ENCODE results near the gene RAG1.

The RAG1 gene

GRCh38 chr11:36567694-36568093 is at the start of gene RAG1:
RAG1 (plus strand) TSS chr11:36568007; CDS start chr11:36573305, 5,298 bp downstream.
- DNase-seq, result no peak

GRCh38 chr11:36530840-36531239 is 37.0 kb upstream of the RAG1 start:
- DNase-seq, result no peak

GRCh38 chr11:36532941-36533601 is 34.7 kb upstream of the RAG1 start:
- DNase-seq, result no peak

GRCh38 chr11:36534276-36534840 is 33.4 kb upstream of the RAG1 start:
- DNase-seq, result no peak

- DNase-seq, result peak; percentile 42 to 64 (median 60)
Measured at GRCh38 chr11:36540998-36541397, 26.8 kb upstream of the RAG1 start.

GRCh38 chr11:36550385-36551115 is 17.3 kb upstream of the RAG1 start:
- DNase-seq, result no peak

GRCh38 chr11:36557390-36557789 is 10.4 kb upstream of the RAG1 start:
- peak in 2 of 3 experiments; percentile 17 to 71 for DNase-seq

- DNase-seq, result no peak
Measured at GRCh38 chr11:36557991-36558390, 9.8 kb upstream of the RAG1 start.

- no peak for DNase-seq
Measured at GRCh38 chr11:36558571-36559413, 9.0 kb upstream of the RAG1 start.

- DNase-seq, result peak; percentile 27 to 83 (median 78)
Measured at GRCh38 chr11:36564376-36565030, 3.3 kb upstream of the RAG1 start.

- DNase-seq, result peak in 1 of 3 experiments; percentile 46
Measured at GRCh38 chr11:36565031-36565610, 2.7 kb upstream of the RAG1 start.

- DNase-seq, result no peak
Measured at GRCh38 chr11:36566407-36567053, 1.3 kb upstream of the RAG1 start.

GRCh38 chr11:36569095-36569494 is 1.3 kb downstream of the RAG1 start:
- no peak for DNase-seq

- DNase-seq, result no peak
Measured at GRCh38 chr11:36574486-36574885, 6.7 kb downstream of the RAG1 start.

- DNase-seq, result no peak
Measured at GRCh38 chr11:36577373-36577772, 9.6 kb downstream of the RAG1 start.

- peak in 2 of 3 experiments; percentile 1 to 62 for DNase-seq
Measured at GRCh38 chr11:36577859-36578258, 10.1 kb downstream of the RAG1 start.

- peak in 1 of 3 experiments; percentile 44 for DNase-seq
Measured at GRCh38 chr11:36578458-36578857, 10.7 kb downstream of the RAG1 start.

- no peak for DNase-seq
Measured at GRCh38 chr11:36581536-36581935, 13.7 kb downstream of the RAG1 start.

GRCh38 chr11:36583667-36584066 is 15.9 kb downstream of the RAG1 start:
- DNase-seq, result no peak

- no peak for DNase-seq
Measured at GRCh38 chr11:36586543-36586942, 18.7 kb downstream of the RAG1 start.

- DNase-seq, result no peak
Measured at GRCh38 chr11:36588099-36588498, 20.3 kb downstream of the RAG1 start.

- DNase-seq, result no peak
Measured at GRCh38 chr11:36590513-36590912, 22.7 kb downstream of the RAG1 start.
